Loucy (cell line): ENCODE data around the gene SCYL3.

Experiments used
- H2AFZ ChIP-seq: fragments of 200-600 bp; sonication (generic); 2 replicates; pipeline ENCODE4 v1.6.0; 2016; ENCODE audit warnings: antibody characterized with exemption, mild to moderate bottlenecking, low read length, moderate library complexity
- H3F3A ChIP-seq: fragments of 200-600 bp; 2 replicates; pipeline ENCODE4 v1.6.0; 2016; ENCODE audit warnings: antibody characterized with exemption, low read depth, mild to moderate bottlenecking
- H3K27me3 ChIP-seq: fragments of 200-600 bp; sonication (generic); 2 replicates; pipeline ENCODE4 v1.6.1; 2014; ENCODE audit warnings: low read length, mild to moderate bottlenecking; ENCODE audit not compliant: insufficient read depth, poor library complexity, severe bottlenecking
- H3K36me3 ChIP-seq: fragments of 200-600 bp; sonication (generic); 2 replicates; pipeline ENCODE4 v1.6.1; 2016; ENCODE audit warnings: low read length; ENCODE audit not compliant: insufficient read depth
- H3K4me1 ChIP-seq: fragments of 200-600 bp; sonication (generic); 2 replicates; pipeline ENCODE4 v1.5.1; 2014; ENCODE audit warnings: low read length, mild to moderate bottlenecking; ENCODE audit not compliant: insufficient read depth, poor library complexity, severe bottlenecking
- H3K4me2 ChIP-seq: fragments of 200-600 bp; sonication (generic); 2 replicates; pipeline ENCODE4 v1.6.0; 2014; ENCODE audit warnings: antibody characterized with exemption, low read length, low read depth, mild to moderate bottlenecking; ENCODE audit not compliant: poor library complexity, severe bottlenecking
- H3K4me3 ChIP-seq: fragments of 200-600 bp; sonication (generic); 2 replicates; pipeline ENCODE4 v1.5.1; 2014; ENCODE audit warnings: low read length, mild to moderate bottlenecking, mixed read lengths; ENCODE audit not compliant: poor library complexity, severe bottlenecking
- H3K79me2 ChIP-seq: fragments of 200-600 bp; sonication (generic); 2 replicates; pipeline ENCODE4 v1.6.1; 2014; ENCODE audit warnings: low read length; ENCODE audit not compliant: insufficient read depth
- H3K9ac ChIP-seq: fragments of 200-600 bp; sonication (generic); 2 replicates; pipeline ENCODE4 v1.6.0; 2014; ENCODE audit warnings: mild to moderate bottlenecking, low read depth, low read length, moderate library complexity; ENCODE audit not compliant: poor library complexity, severe bottlenecking
- H3K9me2 ChIP-seq: fragments of 200-600 bp; sonication (generic); replicated peaks from 2 replicates; pipeline ENCODE4 v1.6.1; 2016; ENCODE audit warnings: low read depth, low read length, mixed read lengths
- H3K9me3 ChIP-seq: fragments of 200-600 bp; sonication (generic); 2 replicates; pipeline ENCODE4 v1.6.1; 2014; ENCODE audit warnings: mild to moderate bottlenecking, antibody characterized with exemption, low read length, low read depth; ENCODE audit not compliant: insufficient read depth
- H4K20me1 ChIP-seq: fragments of 200-600 bp; sonication (generic); 2 replicates; pipeline ENCODE4 v1.6.0; 2014; ENCODE audit warnings: antibody characterized with exemption, low read length, mild to moderate bottlenecking; ENCODE audit not compliant: insufficient read depth, poor library complexity, severe bottlenecking
- CTCF ChIP-seq: fragments of 200-600 bp; sonication (generic); conservative IDR thresholded peaks from 2 replicates; pipeline ENCODE4 v1.5.1; 2014; ENCODE audit warnings: mild to moderate bottlenecking, antibody characterized with exemption, low read length
- EZH2phosphoT487 ChIP-seq: fragments of 200-600 bp; IDR thresholded peaks from 2 replicates; pipeline ENCODE4 v1.6.1; 2018; ENCODE audit warnings: antibody characterized with exemption, mild to moderate bottlenecking, moderate library complexity, borderline replicate concordance

Gene SCYL3

GRCh38 chr1:169906938-169907337 lies 13.2 kb upstream of the SCYL3 start:
- no peak overlapping the region for H3K9ac ChIP-seq
- H3K4me1 ChIP-seq = peaks cover 3% of the 10 kb centered on the region
- no peak overlapping the region for H2AFZ ChIP-seq
- H3K79me2 ChIP-seq = no peaks in the 10 kb centered on the region
- H4K20me1 ChIP-seq = no peaks in the 10 kb centered on the region
- H3K9me3 ChIP-seq = no peaks in the 10 kb centered on the region
- H3F3A ChIP-seq = no peaks in the 10 kb centered on the region
- H3K4me3 ChIP-seq = no peak overlapping the region
- TF ChIP-seq EZH2phosphoT487 (no peak), CTCF (no peak)
- H3K9me2 ChIP-seq = no peaks in the 10 kb centered on the region
- H3K4me2 ChIP-seq = no peak overlapping the region
- no peaks in the 10 kb centered on the region for H3K27me3 ChIP-seq
- H3K36me3 ChIP-seq = no peaks in the 10 kb centered on the region

- Histone ChIP-seq H3K4me3 (no peak overlapping the region), H3K27me3 (no peaks in the 10 kb centered on the region), H3K4me1 (peaks cover 5% of the 10 kb centered on the region), H3K9me2 (no peaks in the 10 kb centered on the region), H4K20me1 (no peaks in the 10 kb centered on the region), H3K79me2 (no peaks in the 10 kb centered on the region), H3F3A (no peaks in the 10 kb centered on the region), H3K4me2 (no peak overlapping the region), H2AFZ (no peak overlapping the region), H3K36me3 (no peaks in the 10 kb centered on the region), H3K9me3 (no peaks in the 10 kb centered on the region), H3K9ac (no peak overlapping the region)
- no peak for TF ChIP-seq CTCF
- no peak for TF ChIP-seq EZH2phosphoT487
Observed at GRCh38 chr1:169904834-169905233, 11.1 kb upstream of the SCYL3 start.

- Histone ChIP-seq H3K9me3 (no peaks in the 10 kb centered on the region), H3K9ac (no peak overlapping the region), H3K9me2 (no peaks in the 10 kb centered on the region), H2AFZ (0 out of 2 replicates have a peak overlapping the region, but pooled peaks have one; percentile 21), H4K20me1 (no peaks in the 10 kb centered on the region), H3F3A (no peaks in the 10 kb centered on the region), H3K4me2 (no peak overlapping the region), H3K79me2 (no peaks in the 10 kb centered on the region), H3K4me1 (peaks cover 8% of the 10 kb centered on the region), H3K36me3 (no peaks in the 10 kb centered on the region), H3K4me3 (no peak overlapping the region), H3K27me3 (no peaks in the 10 kb centered on the region)
- TF ChIP-seq EZH2phosphoT487 (no peak), CTCF (no peak)
Observed at GRCh38 chr1:169902751-169903150, 9.1 kb upstream of the SCYL3 start.
